GM12801 (cell line): Measurements from ENCODE around the gene PLD1.

Experiments
- CTCF ChIP-seq: IDR thresholded peaks from one replicate; pipeline ENCODE4 v1.5.1; 2011; ENCODE audit warnings: control low read depth; ENCODE audit not compliant: insufficient read length; ENCODE audit errors: extremely low read depth

Gene PLD1

GRCh38 chr3:171672538-171672937, 137.7 kb downstream of the PLD1 start:
- no peak for TF ChIP-seq CTCF

GRCh38 chr3:171672124-171672523, 138.2 kb downstream of the PLD1 start:
- TF ChIP-seq CTCF = no peak

DNA sequence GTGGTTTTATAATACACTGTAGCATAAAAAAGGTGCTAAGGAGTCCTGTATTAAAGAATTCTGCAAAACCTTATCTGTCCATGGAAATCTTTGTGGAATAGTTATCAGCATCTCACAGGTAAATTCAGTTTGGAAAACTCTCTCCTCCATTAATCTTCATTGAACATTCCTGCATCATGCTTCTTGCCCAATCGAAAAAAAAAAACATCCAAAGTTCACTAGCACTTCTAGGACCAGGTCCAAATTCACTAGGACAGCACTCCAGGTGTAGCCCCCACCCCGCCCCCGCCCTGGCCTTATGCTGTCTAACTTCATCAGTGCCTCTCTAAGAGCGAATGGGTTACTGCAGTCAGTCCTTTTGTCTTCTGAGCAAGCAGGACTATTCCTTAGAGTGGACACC, 138.6 kb downstream of the PLD1 start:
- TF ChIP-seq CTCF = no peak

GRCh38 chr3:171666516-171666915, 143.8 kb downstream of the PLD1 start:
- no peak for TF ChIP-seq CTCF

DNA sequence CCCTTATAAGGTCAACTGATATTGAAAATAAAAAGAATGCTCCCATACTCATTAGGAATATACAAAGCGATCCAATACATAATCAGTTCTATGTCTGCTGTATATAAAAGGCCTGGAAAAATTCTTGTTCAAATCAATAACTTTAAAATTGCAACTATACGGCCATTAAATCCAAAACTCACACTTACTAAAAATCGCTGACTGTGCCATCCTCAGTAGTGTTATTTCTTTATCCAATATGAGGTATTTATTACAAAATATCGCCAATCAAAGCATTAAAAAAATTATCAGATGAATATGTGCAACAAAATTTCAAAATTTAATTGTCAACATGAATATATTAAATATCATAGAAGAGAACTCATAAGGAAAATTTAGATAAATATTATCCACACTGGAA, 146.5 kb downstream of the PLD1 start:
- no peak for TF ChIP-seq CTCF

GRCh38 chr3:171661484-171661883, 148.8 kb downstream of the PLD1 start:
- TF ChIP-seq CTCF = no peak

DNA sequence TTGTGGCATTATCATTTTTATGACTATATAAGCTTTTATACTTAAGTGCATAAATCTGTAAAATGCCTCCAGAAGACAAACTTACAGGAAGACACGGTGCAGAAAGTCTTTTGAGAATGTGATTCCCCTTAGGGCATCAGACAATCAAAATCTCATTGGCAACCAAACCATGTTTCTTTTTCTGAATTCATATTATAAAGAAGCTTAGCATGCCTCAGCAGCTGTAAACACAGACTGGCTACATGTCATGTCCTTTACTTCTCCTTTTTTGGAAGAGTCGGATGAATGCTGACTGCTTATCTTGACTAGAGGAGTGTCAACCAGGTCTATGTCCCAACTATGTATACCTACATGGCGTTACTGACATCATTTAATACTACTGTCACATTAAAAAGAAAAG, 150.1 kb downstream of the PLD1 start:
- TF ChIP-seq CTCF = no peak

DNA sequence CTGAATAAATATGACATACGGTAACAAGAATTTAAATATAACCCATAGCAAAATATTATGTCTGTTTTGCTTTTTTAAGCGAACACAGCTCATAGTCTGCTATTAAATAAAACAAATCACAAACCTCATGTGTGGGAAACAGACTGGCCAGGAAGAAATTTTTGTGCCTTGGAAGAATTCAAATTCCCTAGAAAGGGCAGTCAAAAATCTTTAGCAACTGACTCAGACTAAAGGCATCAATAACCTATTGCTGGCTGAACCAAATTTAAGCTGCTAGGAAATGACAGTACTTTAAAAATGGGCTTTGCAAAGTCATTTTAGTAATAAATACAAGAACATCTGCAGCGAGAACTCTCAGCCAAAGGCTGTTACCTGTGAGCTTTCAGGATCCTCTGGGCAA, 151.4 kb downstream of the PLD1 start:
- TF ChIP-seq CTCF = no peak
